Measurements from ENCODE around the gene SLC12A6. TPM values are rescaled to one million over a fixed set of nuclear protein-coding genes. Genes with fewer than 3 reads are reported as not detected.

The SLC12A6 gene
- total and polyA plus RNA-seq, 2 of the 13 experiments (the other 11 are each of a cell fraction or from before 2014, with no cell fraction given) = 15.2 to 30.1 TPM

DNA sequence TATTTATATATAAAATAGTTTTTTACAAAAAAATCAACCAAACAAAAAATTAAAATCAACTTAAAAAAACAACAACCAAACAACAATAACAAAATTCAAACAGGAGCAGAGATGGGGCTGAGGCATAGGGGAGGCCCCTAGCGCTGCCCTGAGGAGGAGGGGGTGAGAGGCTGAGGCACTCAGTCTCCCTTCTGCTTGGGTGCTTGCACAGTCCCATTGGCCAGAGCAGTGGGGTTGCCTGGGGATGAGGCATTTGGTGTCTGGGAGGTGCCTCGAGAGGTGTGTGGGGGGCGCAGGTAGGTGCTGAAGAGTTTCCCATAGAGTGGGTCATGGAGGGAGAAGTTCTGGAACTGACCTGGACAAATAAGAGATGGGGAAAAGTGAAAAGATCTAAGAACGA lies 21.4 kb upstream of the SLC12A6 start:
- H3K9ac ChIP-seq (ENCODE audit: insufficient read depth, low read depth, low read length) = no peak overlapping the region
- H3K36me3 ChIP-seq (replicated peaks in 1 of 2; ENCODE audit: control insufficient read depth in 1 of 2, insufficient read depth in 2 of 2, low read length in 2 of 2) = peaks cover 3 to 7% of the 10 kb centered on the region in 2 experiments; a peak in 3 of 5 replicates

More for the DNA sequence above, 21.4 kb upstream of the SLC12A6 start:
- DNase-seq (ENCODE audit: low spot score) = no peak
- FAIRE-seq = no peak
- no peak overlapping the region for H3K4me3 ChIP-seq (replicated peaks in 1 of 3; ENCODE audit: insufficient read depth in 1 of 3, low read depth in 2 of 3, low read length in 3 of 3)
- no peak overlapping the region for H3K4me2 ChIP-seq (ENCODE audit: low read depth, low read length)
- intact Hi-C loops (cut with micrococcal nuclease; ENCODE audit: unreplicated experiment) (no loop called here), in situ Hi-C loops (cut with HindIII; ENCODE audit: extremely low pct_ligation_motif_present, low pct_unique_long_range_greater_than_20kb) (loop anchor here (25.0 kb wide), 1 partner anchor 297 kb away; no protein-coding TSS in a partner anchor)
- no TSS peak for BruUV-seq (replicated peaks)
- no peaks in the 10 kb centered on the region for H3K27me3 ChIP-seq (ENCODE audit: control insufficient read depth in 1 of 2, insufficient read depth in 2 of 2, low read length in 2 of 2)
- ATAC-seq = no peak
- no peak overlapping the region for H2AFZ ChIP-seq (ENCODE audit: low read length)
- TF ChIP-seq KLF12 (CRISPR knock-in tag; IDR thresholded peaks at IDR 0.05; ENCODE audit: borderline replicate concordance) (no peak), PHB2 (IDR thresholded peaks at IDR 0.05; ENCODE audit: partially characterized antibody) (no peak), SMC3 (IDR thresholded peaks at IDR 0.05; ENCODE audit: low read length) (no peak), NBN (conservative IDR thresholded peaks at IDR 0.05) (no peak), FIP1L1 (IDR thresholded peaks at IDR 0.05; ENCODE audit: borderline replicate concordance, insufficient read depth, low read depth, low read length) (no peak), ZBTB7B (CRISPR knock-in tag; IDR thresholded peaks at IDR 0.05) (no peak), ZNF296 (CRISPR knock-in tag; conservative IDR thresholded peaks at IDR 0.05) (no peak), FOXJ3 (CRISPR knock-in tag; IDR thresholded peaks at IDR 0.05; ENCODE audit: borderline replicate concordance) (no peak), TBL1XR1 (IDR thresholded peaks at IDR 0.05; ENCODE audit: borderline replicate concordance, low read length, partially characterized antibody) (no peak), ESRRA (CRISPR knock-in tag; IDR thresholded peaks at IDR 0.05; ENCODE audit: low read depth) (no peak), JDP2 (CRISPR knock-in tag; IDR thresholded peaks at IDR 0.05; ENCODE audit: borderline replicate concordance) (no peak), ZNF383 (CRISPR knock-in tag; IDR thresholded peaks at IDR 0.05; ENCODE audit: borderline replicate concordance) (no peak), HMG20B (CRISPR knock-in tag; conservative IDR thresholded peaks at IDR 0.05) (no peak), SRSF4 (IDR thresholded peaks at IDR 0.05; ENCODE audit: low read depth, low read length, poor library complexity, severe bottlenecking) (no peak), ZNF335 (CRISPR knock-in tag; IDR thresholded peaks at IDR 0.05) (no peak), LCORL (IDR thresholded peaks at IDR 0.05) (no peak), LCORL (CRISPR knock-in tag; IDR thresholded peaks at IDR 0.05) (no peak)
- TF ChIP-seq, protein P1, sequence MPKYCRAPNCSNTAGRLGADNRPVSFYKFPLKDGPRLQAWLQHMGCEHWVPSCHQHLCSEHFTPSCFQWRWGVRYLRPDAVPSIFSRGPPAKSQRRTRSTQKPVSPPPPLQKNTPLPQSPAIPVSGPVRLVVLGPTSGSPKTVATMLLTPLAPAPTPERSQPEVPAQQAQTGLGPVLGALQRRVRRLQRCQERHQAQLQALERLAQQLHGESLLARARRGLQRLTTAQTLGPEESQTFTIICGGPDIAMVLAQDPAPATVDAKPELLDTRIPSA (CRISPR knock-in tag; IDR thresholded peaks at IDR 0.05; ENCODE audit: borderline replicate concordance) = no peak
- TF ChIP-seq, protein P2, sequence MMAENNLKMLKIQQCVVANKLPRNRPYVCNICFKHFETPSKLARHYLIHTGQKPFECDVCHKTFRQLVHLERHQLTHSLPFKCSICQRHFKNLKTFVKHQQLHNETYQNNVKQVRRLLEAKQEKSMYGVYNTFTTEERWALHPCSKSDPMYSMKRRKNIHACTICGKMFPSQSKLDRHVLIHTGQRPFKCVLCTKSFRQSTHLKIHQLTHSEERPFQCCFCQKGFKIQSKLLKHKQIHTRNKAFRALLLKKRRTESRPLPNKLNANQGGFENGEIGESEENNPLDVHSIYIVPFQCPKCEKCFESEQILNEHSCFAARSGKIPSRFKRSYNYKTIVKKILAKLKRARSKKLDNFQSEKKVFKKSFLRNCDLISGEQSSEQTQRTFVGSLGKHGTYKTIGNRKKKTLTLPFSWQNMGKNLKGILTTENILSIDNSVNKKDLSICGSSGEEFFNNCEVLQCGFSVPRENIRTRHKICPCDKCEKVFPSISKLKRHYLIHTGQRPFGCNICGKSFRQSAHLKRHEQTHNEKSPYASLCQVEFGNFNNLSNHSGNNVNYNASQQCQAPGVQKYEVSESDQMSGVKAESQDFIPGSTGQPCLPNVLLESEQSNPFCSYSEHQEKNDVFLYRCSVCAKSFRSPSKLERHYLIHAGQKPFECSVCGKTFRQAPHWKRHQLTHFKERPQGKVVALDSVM (CRISPR knock-in tag; IDR thresholded peaks at IDR 0.05) = no peak
- TF ChIP-seq, protein P3, sequence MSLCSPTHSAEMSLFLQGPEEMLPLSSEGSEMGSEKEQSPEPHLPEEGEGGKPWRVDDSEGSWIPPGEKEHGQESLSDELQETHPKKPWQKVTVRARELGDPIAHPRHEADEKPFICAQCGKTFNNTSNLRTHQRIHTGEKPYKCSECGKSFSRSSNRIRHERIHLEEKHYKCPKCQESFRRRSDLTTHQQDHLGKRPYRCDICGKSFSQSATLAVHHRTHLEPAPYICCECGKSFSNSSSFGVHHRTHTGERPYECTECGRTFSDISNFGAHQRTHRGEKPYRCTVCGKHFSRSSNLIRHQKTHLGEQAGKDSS (CRISPR knock-in tag; IDR thresholded peaks at IDR 0.05; ENCODE audit: borderline replicate concordance, low read depth) = no peak
- ChIA-PET CTCF (ENCODE audit: low intra/inter-chr PET ratio, low total read pairs) (interaction anchor here (1.1 kb wide), 1 partner anchor 8 kb away, joined by 3 read pairs; the partner anchor contains the start of gene LPCAT4), POLR2A (no interaction called here)
- WGBS (ENCODE audit: low lambda C conversion rate) = 95% methylated on average over 4 of the region's 4 CpGs
- no peaks in the 10 kb centered on the region for H3K9me3 ChIP-seq (ENCODE audit: low read length)
- H3K27ac ChIP-seq (ENCODE audit: extremely low read length, insufficient read depth, low read length) = no peak overlapping the region
- no peaks in the 10 kb centered on the region for H4K20me1 ChIP-seq (ENCODE audit: insufficient read depth, low read length)
- no peaks in the 10 kb centered on the region for H3K4me1 ChIP-seq (ENCODE audit: insufficient read depth, low read length)
- H3K79me2 ChIP-seq (ENCODE audit: insufficient read depth, low read length) = no peaks in the 10 kb centered on the region

All from HepG2 (cell line).